ENCODE measurements around the gene KLF7. TPM values are rescaled to one million over a fixed set of nuclear protein-coding genes. Genes with fewer than 3 reads are reported as not detected.

Gene KLF7
- total and polyA plus RNA-seq, 9 of the 15 experiments (the other 6 are each of a cell fraction or from before 2014, with no cell fraction given), result 0.04 to 0.54 (median 0.07) TPM

DNA sequence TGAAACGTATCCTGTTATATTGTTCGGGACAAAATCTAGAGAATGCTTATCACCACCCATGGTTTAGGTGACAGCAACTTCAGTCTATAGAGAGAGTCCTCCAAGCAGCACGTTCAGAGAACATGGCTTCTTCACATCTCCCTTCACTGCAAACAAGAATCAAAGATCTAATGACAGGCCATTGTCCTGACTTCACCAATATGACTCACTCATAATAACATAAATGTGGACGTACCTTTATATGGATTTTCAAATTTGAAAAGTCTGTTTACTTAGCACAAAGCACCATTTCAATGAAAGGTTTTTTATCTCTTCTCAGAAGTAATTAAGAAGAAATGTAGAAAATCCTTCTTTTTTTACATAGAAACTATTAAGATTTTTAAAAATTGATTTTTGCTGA is 46.7 kb downstream of the KLF7 start:
- Histone ChIP-seq H3K4me2 (ENCODE audit: insufficient read depth, low read length) (no peak overlapping the region), H3K9me3 (replicated peaks; ENCODE audit: control insufficient read depth, insufficient read depth, low read depth, low read length) (no peaks in the 10 kb centered on the region), H3K27me3 (ENCODE audit: control insufficient read depth in 2 of 2, insufficient read depth in 2 of 2, low read length in 2 of 2) (peaks cover 0 to 9% of the 10 kb centered on the region in 2 experiments; a peak in 2 of 5 replicates), H2AFZ (ENCODE audit: low read depth, low read length) (no peak overlapping the region), H3K79me2 (ENCODE audit: control insufficient read depth, insufficient read depth, low read length) (no peaks in the 10 kb centered on the region), H3K36me3 (ENCODE audit: control insufficient read depth, insufficient read depth, low read length) (no peaks in the 10 kb centered on the region), H3K4me3 (no peak overlapping the region), H3K4me1 (replicated peaks in 1 of 2; ENCODE audit: control insufficient read depth in 2 of 2, insufficient read depth in 2 of 2, low read length in 2 of 2) (no peaks in the 10 kb centered on the region; a peak in 1 of 5 replicates), H3K9me1 (ENCODE audit: control insufficient read depth, insufficient read depth, low read length) (no peaks in the 10 kb centered on the region), H3K9ac (ENCODE audit: insufficient read depth in 1 of 2, low read depth in 2 of 2, low read length in 2 of 2) (no peak overlapping the region), H3K27ac (ENCODE audit: extremely low read depth, low read depth, low read length) (no peak overlapping the region), H4K20me1 (replicated peaks; ENCODE audit: control insufficient read depth, insufficient read depth, low read length) (no peaks in the 10 kb centered on the region)
- ATAC-seq (no peak), DNase-seq (ENCODE audit: extremely low read depth in 1 of 4, low spot score in 3 of 4) (no peak), FAIRE-seq (no peak)
- ChIA-PET POLR2A (no interaction called here), CTCF (ENCODE audit: low intra/inter-chr PET ratio) (no interaction called here)
- BruUV-seq (replicated peaks), result no TSS peak
- no peak for TF ChIP-seq TAF7 (tag; IDR thresholded peaks at IDR 0.05)
- in situ Hi-C loops (cut with MboI) (no loop called here), intact Hi-C loops (cut with micrococcal nuclease) (no loop called here)
- WGBS (ENCODE audit: insufficient coverage, low coverage, missing lambda C conversion rate), result 0% methylated on average over 4 of the region's 4 CpGs

DNA sequence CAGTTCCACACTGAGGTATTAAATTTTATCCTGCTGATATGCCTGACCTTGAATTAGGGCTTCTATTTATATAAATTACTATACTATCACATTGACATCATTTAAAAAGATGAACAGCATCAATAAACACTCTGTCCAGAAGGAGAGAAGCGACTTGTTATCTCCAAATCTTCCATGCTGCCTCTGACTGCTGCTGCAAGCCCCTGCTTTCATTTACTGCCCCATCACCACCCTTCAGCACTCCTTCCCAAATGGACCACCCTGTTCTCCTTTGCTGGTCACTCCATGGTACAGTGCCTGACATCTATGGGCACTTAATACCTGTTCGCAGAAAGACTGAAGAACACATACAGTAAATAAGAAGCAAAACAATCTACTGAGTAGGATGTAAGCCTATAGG is 48.1 kb downstream of the KLF7 start:
- FAIRE-seq, result no peak
- 0% methylated on average over 2 of the region's 2 CpGs for WGBS (ENCODE audit: insufficient coverage, low coverage, missing lambda C conversion rate)
- H3K36me3 ChIP-seq (ENCODE audit: control insufficient read depth, insufficient read depth, low read length), result no peaks in the 10 kb centered on the region
- intact Hi-C loops (cut with micrococcal nuclease) (no loop called here), in situ Hi-C loops (cut with MboI) (no loop called here)
- BruUV-seq (replicated peaks), result no TSS peak
- no peak overlapping the region for H3K9ac ChIP-seq (ENCODE audit: insufficient read depth in 1 of 2, low read depth in 2 of 2, low read length in 2 of 2)
- no peaks in the 10 kb centered on the region for H3K9me1 ChIP-seq (ENCODE audit: control insufficient read depth, insufficient read depth, low read length)
- H3K27ac ChIP-seq (ENCODE audit: extremely low read depth, low read depth, low read length), result no peak overlapping the region
- H3K9me3 ChIP-seq (replicated peaks; ENCODE audit: control insufficient read depth, insufficient read depth, low read depth, low read length), result no peaks in the 10 kb centered on the region
- no peak overlapping the region for H3K4me3 ChIP-seq
- no peak for ATAC-seq
- H2AFZ ChIP-seq (ENCODE audit: low read depth, low read length), result no peak overlapping the region
- H3K4me1 ChIP-seq (replicated peaks in 1 of 2; ENCODE audit: control insufficient read depth in 2 of 2, insufficient read depth in 2 of 2, low read length in 2 of 2), result no peaks in the 10 kb centered on the region
- no peaks in the 10 kb centered on the region for H3K79me2 ChIP-seq (ENCODE audit: control insufficient read depth, insufficient read depth, low read length)
- CTCF ChIA-PET (ENCODE audit: low intra/inter-chr PET ratio), result no interaction called here
- H3K27me3 ChIP-seq (ENCODE audit: control insufficient read depth in 2 of 2, insufficient read depth in 2 of 2, low read length in 2 of 2), result no peaks in the 10 kb centered on the region; a peak in 1 of 5 replicates
- H3K4me2 ChIP-seq (ENCODE audit: insufficient read depth, low read length), result no peak overlapping the region
- H4K20me1 ChIP-seq (replicated peaks; ENCODE audit: control insufficient read depth, insufficient read depth, low read length), result no peaks in the 10 kb centered on the region
- no peak for DNase-seq (ENCODE audit: extremely low read depth in 1 of 4, low spot score in 3 of 4)
- POLR2A ChIA-PET, result no interaction called here
- no peak for TF ChIP-seq KLF1 (tag; IDR thresholded peaks at IDR 0.05)
- no peak for TF ChIP-seq HNRNPUL1 (IDR thresholded peaks at IDR 0.05; ENCODE audit: low read length)
- TF ChIP-seq ZNF408 (CRISPR knock-in tag; IDR thresholded peaks at IDR 0.05; ENCODE audit: low read depth), result no peak
- TF ChIP-seq ZEB2 (IDR thresholded peaks at IDR 0.05), result no peak
- no peak for TF ChIP-seq BACH1 (tag; IDR thresholded peaks at IDR 0.05)
- TF ChIP-seq NFE2L1 (tag; IDR thresholded peaks at IDR 0.05; ENCODE audit: borderline replicate concordance, low read depth), result no peak
- no peak for TF ChIP-seq BRF1 (IDR thresholded peaks at IDR 0.05; ENCODE audit: borderline replicate concordance, extremely low read depth, insufficient read length)
- no peak for TF ChIP-seq ZNF311 (CRISPR knock-in tag; IDR thresholded peaks at IDR 0.05)
- no peak for TF ChIP-seq NONO (IDR thresholded peaks at IDR 0.05; ENCODE audit: low read depth in 2 of 2, low read length in 1 of 2)
- no peak for TF ChIP-seq ZKSCAN8 (CRISPR knock-in tag; IDR thresholded peaks at IDR 0.05)
